CD14-positive monocyte (primary cell): ENCODE results near the gene CYB5RL. TPM values are rescaled to one million over a fixed set of nuclear protein-coding genes. Genes with fewer than 3 reads are reported as not detected.

Experiments
- DNase-seq, 3 donors: peaks; one replicate each; pipeline ENCODE4 v3.0.0-alpha.2; 2011 to 2022
- H2AFZ ChIP-seq: 2 replicates; pipeline ENCODE4 v1.6.0; 2012; ENCODE audit warnings: mild to moderate bottlenecking, low read depth, low read length, inconsistent platforms; ENCODE audit not compliant: insufficient read depth, poor library complexity, severe bottlenecking
- H3K27ac ChIP-seq, 2 donors: 1 replicate in 1 of 2; 2 replicates in 1 of 2; pipeline ENCODE4 v1.5.1; 2012 to 2013; ENCODE audit warnings: low read length in 2 of 2, control low read depth in 1 of 2, inconsistent platforms in 1 of 2, low read depth in 1 of 2, mild to moderate bottlenecking in 1 of 2
- H3K27me3 ChIP-seq, 2 donors: one replicate each; pipeline versions ENCODE4 v1.6.0 to v1.6.1; 2011 to 2013; ENCODE audit warnings: low read length in 2 of 2; ENCODE audit not compliant: control insufficient read depth in 2 of 2, insufficient read depth in 2 of 2
- H3K36me3 ChIP-seq, 2 donors: replicated peaks in 1 of 2; 1 replicate in 1 of 2; 2 replicates in 1 of 2; pipeline versions ENCODE4 v1.5.1 to v1.6.1; 2012 to 2013; ENCODE audit warnings: low read length in 2 of 2, control low read depth in 1 of 2, inconsistent platforms in 1 of 2, mild to moderate bottlenecking in 1 of 2; ENCODE audit not compliant: insufficient read depth in 2 of 2, control insufficient read depth in 1 of 2
- H3K4me1 ChIP-seq, 2 donors: 1 replicate in 1 of 2; 2 replicates in 1 of 2; pipeline versions ENCODE4 v1.5.1 to v1.6.1; 2012 to 2013; ENCODE audit warnings: low read length in 2 of 2, control low read depth in 1 of 2, inconsistent platforms in 1 of 2, mild to moderate bottlenecking in 1 of 2, moderate library complexity in 1 of 2; ENCODE audit not compliant: insufficient read depth in 2 of 2, control insufficient read depth in 1 of 2
- H3K4me2 ChIP-seq: replicated peaks from 2 replicates; pipeline ENCODE3; 2012; ENCODE audit warnings: low read length, moderate library complexity, mild to moderate bottlenecking; ENCODE audit not compliant: poor library complexity, severe bottlenecking; ENCODE audit errors: extremely low read depth
- H3K4me3 ChIP-seq, 3 experiments: fragments of 200-600 bp in 1 of 3; sonication (generic) in 1 of 3; replicated peaks in 1 of 3; 1 replicate in 2 of 3; 2 replicates in 1 of 3; pipeline ENCODE4 v1.5.1; 2011 to 2013; ENCODE audit warnings: low read length in 3 of 3, mild to moderate bottlenecking in 3 of 3, control low read depth in 2 of 3, low read depth in 2 of 3, inconsistent platforms in 1 of 3, moderate library complexity in 1 of 3
- H3K79me2 ChIP-seq: 2 replicates; pipeline ENCODE4 v1.6.0; 2012; ENCODE audit warnings: mild to moderate bottlenecking, control low read depth, inconsistent platforms, low read length, moderate library complexity; ENCODE audit not compliant: insufficient read depth
- H3K9ac ChIP-seq: 2 replicates; pipeline ENCODE4 v1.6.0; 2017; ENCODE audit warnings: low read length, mild to moderate bottlenecking; ENCODE audit not compliant: insufficient read depth, poor library complexity, severe bottlenecking
- H3K9me3 ChIP-seq, 2 donors: replicated peaks in 1 of 2; 1 replicate in 1 of 2; 2 replicates in 1 of 2; pipeline versions ENCODE4 v1.5.1 to v1.6.1; 2012 to 2013; ENCODE audit warnings: low read length in 2 of 2, control low read depth in 1 of 2; ENCODE audit not compliant: control insufficient read depth in 1 of 2, insufficient read depth in 1 of 2
- H4K20me1 ChIP-seq: 2 replicates; pipeline ENCODE4 v1.6.0; 2012; ENCODE audit warnings: mild to moderate bottlenecking, low read length, control low read depth, moderate library complexity; ENCODE audit not compliant: insufficient read depth
- H3K27ac Mint-ChIP-seq, 7 donors: one replicate each; pipeline ENCODE4 v1.8.0; 2020; ENCODE audit warnings: mild to moderate bottlenecking in 7 of 7, mixed read lengths in 7 of 7, moderate library complexity in 6 of 7, inconsistent platforms in 2 of 7
- H3K27me3 Mint-ChIP-seq, 3 donors: one replicate each; pipeline ENCODE4 v1.8.0; 2021 to 2022; ENCODE audit warnings: low read depth in 3 of 3, mild to moderate bottlenecking in 3 of 3, mixed read lengths in 3 of 3, moderate library complexity in 3 of 3, inconsistent platforms in 1 of 3
- H3K36me3 Mint-ChIP-seq, 2 donors: one replicate each; pipeline ENCODE4 v1.8.0; 2020; ENCODE audit warnings: mixed read lengths in 2 of 2, inconsistent platforms in 1 of 2, mild to moderate bottlenecking in 1 of 2
- H3K4me1 Mint-ChIP-seq: one replicate; pipeline ENCODE4 v1.8.0; 2020; ENCODE audit warnings: mild to moderate bottlenecking, mixed read lengths
- H3K4me3 Mint-ChIP-seq, 2 donors: one replicate each; pipeline ENCODE4 v1.8.0; 2020; ENCODE audit warnings: mild to moderate bottlenecking in 2 of 2, mixed read lengths in 2 of 2, moderate library complexity in 1 of 2
- H3K9me3 Mint-ChIP-seq, 7 donors: one replicate each; pipeline ENCODE4 v1.8.0; 2020 to 2022; ENCODE audit warnings: mixed read lengths in 7 of 7, mild to moderate bottlenecking in 6 of 7, moderate library complexity in 6 of 7, inconsistent platforms in 2 of 7
- WGBS: methylation state at CpG from one replicate; pipeline ENCODE4 v1.1.5; 2013; ENCODE audit warnings: missing lambda C conversion rate; ENCODE audit not compliant: insufficient coverage; 5-methylcytosine and 5-hydroxymethylcytosine counted together
- intact Hi-C, 2 donors: fragments of 100-400 bp; cut with micrococcal nuclease; formaldehyde crosslinking; loops; one replicate each; pipeline versions ENCODE4 v1.15.0 to v1.15.1; 2023
- polyA plus RNA-seq, 3 donors: library from polyadenylated mRNA; depleted of rRNA in 1 of 3; unstranded in 2 of 3; stranded (reverse) in 1 of 3; fragments of 300-500 nt in 2 of 3; fragments of >200 nt in 1 of 3; fragmentation: Illumina TruSeq in 2 of 3; gene quantifications; 1 replicate in 2 of 3; 2 replicates in 1 of 3; pipeline ENCODE4 v1.2.3, GENCODE V29; 2012 to 2021
- TF ChIP-seq, protein P1 (sequence below): fragments of 200-600 bp; IDR thresholded peaks from one replicate; pipeline ENCODE4 v1.8.0; 2022; ENCODE audit warnings: antibody characterized with exemption, mild to moderate bottlenecking

Gene CYB5RL
- polyA plus RNA-seq, 3 donors = 0.76 to 3.9 (median 1.5) TPM

DNA sequence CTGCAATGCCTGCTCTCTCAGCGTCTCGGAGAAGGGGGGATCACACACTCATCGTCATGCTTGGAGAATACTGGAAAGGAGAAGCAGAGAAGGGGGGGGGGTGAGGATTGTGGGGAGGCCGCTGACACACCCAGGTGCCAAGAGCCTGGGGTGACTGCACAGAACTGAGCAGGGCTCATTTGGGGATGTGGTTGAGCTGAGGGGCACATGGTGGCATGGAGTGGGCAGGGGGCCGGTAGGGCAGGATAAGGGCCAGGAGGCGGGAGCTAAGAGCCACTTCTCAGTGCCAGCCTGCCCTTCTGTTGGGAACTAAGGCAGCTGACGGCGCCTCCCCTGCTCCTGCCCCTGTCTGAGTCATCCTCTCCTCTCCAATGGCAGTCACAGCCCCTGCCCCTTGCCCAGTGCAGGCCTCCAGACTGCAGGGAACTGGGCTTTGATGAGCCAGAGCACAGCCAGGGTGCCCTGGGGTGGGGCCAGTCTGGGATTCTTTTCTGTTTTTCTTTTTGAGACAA lies 27.3 kb upstream of the CYB5RL start:
- DNase-seq = peak; percentile 82 to 86 (median 82)
- peak overlapping the region; percentile 32 for H3K9ac ChIP-seq
- H3K27me3 Mint-ChIP-seq = peaks cover 0 to 5% (median 0%) of the 10 kb centered on the region in 3 donors
- H3K27ac ChIP-seq = peak overlapping the region in 1 of 2 donors; percentile 69
- WGBS = 2% methylated on average over 8 of the region's 8 CpGs
- no peaks in the 10 kb centered on the region for H3K36me3 ChIP-seq
- H4K20me1 ChIP-seq = no peaks in the 10 kb centered on the region
- peaks cover 32 to 49% of the 10 kb centered on the region in 2 donors for H3K36me3 Mint-ChIP-seq
- H3K9me3 Mint-ChIP-seq = no peaks in the 10 kb centered on the region
- intact Hi-C loops = loop anchor here in 1 of 2 donors (10.0 kb wide), 1 partner anchor 178 kb away; the partner anchor contains the start of gene SSBP3
- H3K9me3 ChIP-seq = no peaks in the 10 kb centered on the region
- no peak overlapping the region for H3K4me3 ChIP-seq
- TF ChIP-seq, protein P1, sequence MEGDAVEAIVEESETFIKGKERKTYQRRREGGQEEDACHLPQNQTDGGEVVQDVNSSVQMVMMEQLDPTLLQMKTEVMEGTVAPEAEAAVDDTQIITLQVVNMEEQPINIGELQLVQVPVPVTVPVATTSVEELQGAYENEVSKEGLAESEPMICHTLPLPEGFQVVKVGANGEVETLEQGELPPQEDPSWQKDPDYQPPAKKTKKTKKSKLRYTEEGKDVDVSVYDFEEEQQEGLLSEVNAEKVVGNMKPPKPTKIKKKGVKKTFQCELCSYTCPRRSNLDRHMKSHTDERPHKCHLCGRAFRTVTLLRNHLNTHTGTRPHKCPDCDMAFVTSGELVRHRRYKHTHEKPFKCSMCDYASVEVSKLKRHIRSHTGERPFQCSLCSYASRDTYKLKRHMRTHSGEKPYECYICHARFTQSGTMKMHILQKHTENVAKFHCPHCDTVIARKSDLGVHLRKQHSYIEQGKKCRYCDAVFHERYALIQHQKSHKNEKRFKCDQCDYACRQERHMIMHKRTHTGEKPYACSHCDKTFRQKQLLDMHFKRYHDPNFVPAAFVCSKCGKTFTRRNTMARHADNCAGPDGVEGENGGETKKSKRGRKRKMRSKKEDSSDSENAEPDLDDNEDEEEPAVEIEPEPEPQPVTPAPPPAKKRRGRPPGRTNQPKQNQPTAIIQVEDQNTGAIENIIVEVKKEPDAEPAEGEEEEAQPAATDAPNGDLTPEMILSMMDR = no peak
- peaks cover 27 to 46% of the 10 kb centered on the region in 2 donors for H3K4me1 ChIP-seq
- no peak overlapping the region for H3K4me2 ChIP-seq
- H3K4me1 Mint-ChIP-seq = peaks cover 40% of the 10 kb centered on the region
- no peak overlapping the region for H2AFZ ChIP-seq
- H3K27me3 ChIP-seq = no peaks in the 10 kb centered on the region
- H3K27ac Mint-ChIP-seq = peak overlapping the region; percentile 46 to 90 (median 81)
- H3K79me2 ChIP-seq = no peaks in the 10 kb centered on the region
- H3K4me3 Mint-ChIP-seq = peak overlapping the region; percentile 35 to 41

DNA sequence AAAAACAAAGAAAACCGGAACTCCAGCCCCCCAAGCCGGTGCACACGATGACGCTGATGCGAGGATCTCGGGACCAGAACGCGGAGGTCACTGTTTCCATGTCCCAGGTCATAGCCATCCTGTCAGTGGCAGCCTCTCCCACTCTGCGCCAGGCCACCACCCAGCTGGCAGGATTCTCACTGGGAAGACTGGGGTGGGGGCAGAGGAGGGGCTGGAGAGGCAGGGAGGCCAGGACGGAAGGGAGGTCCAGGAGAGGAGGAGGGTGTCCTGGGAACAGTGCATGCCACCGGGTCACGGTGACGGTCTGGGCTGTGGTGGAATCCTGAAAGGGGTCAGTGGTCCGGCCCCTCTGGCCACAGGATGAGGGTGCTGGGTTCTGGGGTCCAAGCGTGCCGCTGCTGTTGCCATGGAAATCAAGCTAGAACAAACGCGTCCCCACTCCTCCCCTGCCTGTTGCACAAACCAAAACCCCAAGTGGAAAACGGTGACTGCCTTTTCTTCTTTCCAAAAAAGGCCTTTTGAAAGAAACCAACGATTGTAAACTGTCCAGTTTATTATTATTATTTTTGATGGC lies 26.2 kb upstream of the CYB5RL start:
- no peak for DNase-seq
- Mint-ChIP-seq H3K27me3 (peaks cover 0 to 5% (median 0%) of the 10 kb centered on the region in 3 donors), H3K4me1 (peaks cover 42% of the 10 kb centered on the region), H3K4me3 (no peak overlapping the region), H3K27ac (peak overlapping the region in 2 of 7 donors; percentile 58 to 85), H3K9me3 (no peaks in the 10 kb centered on the region), H3K36me3 (peaks cover 39 to 53% of the 10 kb centered on the region in 2 donors)
- WGBS = 97% methylated on average over 12 of the region's 20 CpGs
- H3K4me3 ChIP-seq = no peak overlapping the region
- no peak overlapping the region for H3K27ac ChIP-seq
- no peaks in the 10 kb centered on the region for H3K79me2 ChIP-seq
- H3K9ac ChIP-seq = no peak overlapping the region
- intact Hi-C loops = loop anchor here in 1 of 2 donors (10.0 kb wide), 1 partner anchor 179 kb away; the partner anchor contains the start of gene SSBP3
- TF ChIP-seq, protein P1 = no peak
- no peaks in the 10 kb centered on the region for H3K27me3 ChIP-seq
- H3K36me3 ChIP-seq = no peaks in the 10 kb centered on the region
- H3K4me1 ChIP-seq = peaks cover 33 to 44% of the 10 kb centered on the region in 2 donors
- H4K20me1 ChIP-seq = no peaks in the 10 kb centered on the region
- no peak overlapping the region for H2AFZ ChIP-seq
- no peak overlapping the region for H3K4me2 ChIP-seq
- H3K9me3 ChIP-seq = no peaks in the 10 kb centered on the region
